ENCODE measurements around the gene LCT. TPM values are rescaled to one million over a fixed set of nuclear protein-coding genes. Genes with fewer than 3 reads are reported as not detected.

The LCT gene
- total and polyA plus RNA-seq, 2 of the 4 experiments (the other 2 are of a cell fraction), result under 0.01 TPM; not detected in 1

GRCh38 chr2:135829378-135830135, 7.4 kb downstream of the LCT start:
- DNase-seq, result no peak
- Histone ChIP-seq H2BK15ac (ENCODE audit: low read depth, low read length) (no peak overlapping the region), H4K20me1 (ENCODE audit: insufficient read depth, low read length) (no peaks in the 10 kb centered on the region), H3K9ac (ENCODE audit: low read depth, low read length) (no peak overlapping the region), H3K4me2 (ENCODE audit: low read depth, low read length) (no peak overlapping the region), H2BK5ac (ENCODE audit: low read depth, low read length, poor library complexity, severe bottlenecking) (no peak overlapping the region), H3K36me3 (ENCODE audit: control insufficient read depth, insufficient read depth, low read length) (no peaks in the 10 kb centered on the region), H3K18ac (ENCODE audit: low read depth, low read length) (no peak overlapping the region), H3K27ac (ENCODE audit: insufficient read depth, low read length) (no peak overlapping the region), H3K4ac (ENCODE audit: low read depth, low read length) (no peak overlapping the region), H3K27me3 (ENCODE audit: control insufficient read depth, insufficient read depth, low read length) (peaks cover 4% of the 10 kb centered on the region; the same call in 1 of the 2 replicates), H2BK20ac (ENCODE audit: low read depth, low read length) (no peak overlapping the region), H3K23ac (ENCODE audit: low read depth, low read length) (no peak overlapping the region; the same call in 1 of the 2 replicates), H3K56ac (ENCODE audit: extremely low read depth, insufficient read depth, low read length) (no peak overlapping the region), H3K14ac (replicated peaks; ENCODE audit: low read depth, low read length) (no peak overlapping the region), H2AK5ac (ENCODE audit: low read depth, low read length) (no peak overlapping the region), H2AK9ac (replicated peaks; ENCODE audit: low read depth, low read length, poor library complexity) (no peak overlapping the region), H3K9me1 (ENCODE audit: insufficient read depth, low read length) (no peaks in the 10 kb centered on the region), H4K91ac (ENCODE audit: insufficient read depth, low read depth, low read length) (no peak overlapping the region), H4K8ac (ENCODE audit: low read depth in 2 of 2, low read length in 2 of 2) (no peak overlapping the region), H3K9me3 (ENCODE audit: control insufficient read depth, insufficient read depth, low read length) (no peaks in the 10 kb centered on the region), H4K5ac (ENCODE audit: low read depth, low read length) (no peak overlapping the region), H3K79me1 (ENCODE audit: low read depth in 1 of 2, low read length in 2 of 2) (no peaks in the 10 kb centered on the region), H2BK120ac (ENCODE audit: low read depth, low read length) (no peak overlapping the region), H3K4me1 (ENCODE audit: control insufficient read depth, insufficient read depth, low read length) (no peaks in the 10 kb centered on the region), H2AFZ (replicated peaks; ENCODE audit: low read length, poor library complexity) (no peak overlapping the region), H3K4me3 (ENCODE audit: insufficient read depth, low read depth, low read length) (no peak overlapping the region)
- ChIA-PET POLR2A (ENCODE audit: unreplicated experiment) (no interaction called here), CTCF (interaction anchor here (0.8 kb wide), 1 partner anchor 10 kb away, joined by 4 read pairs; no protein-coding TSS in a partner anchor)
- in situ Hi-C loops (cut with MboI; ENCODE audit: low sequenced_read_pairs), result no loop called here
- no peak for ATAC-seq (ENCODE audit: low read depth)
- BruUV-seq (replicated peaks), result no TSS peak
- TF ChIP-seq MAFK (IDR thresholded peaks at IDR 0.05; ENCODE audit: low read depth, low read length) (no peak), MXI1 (IDR thresholded peaks at IDR 0.05; ENCODE audit: borderline replicate concordance, low read depth, low read length) (no peak), CHD1 (IDR thresholded peaks at IDR 0.05; ENCODE audit: low read depth, low read length) (no peak), BHLHE40 (IDR thresholded peaks at IDR 0.05; ENCODE audit: low read depth, low read length) (no peak), POLR2A (IDR thresholded peaks at IDR 0.05; ENCODE audit: low read depth, low read length) (no peak), NFE2L2 (IDR thresholded peaks at IDR 0.05; ENCODE audit: low read depth, low read length) (no peak), FOS (IDR thresholded peaks at IDR 0.05; ENCODE audit: low read depth, low read length) (no peak), USF2 (IDR thresholded peaks at IDR 0.05; ENCODE audit: low read depth, low read length) (no peak), ELK1 (IDR thresholded peaks at IDR 0.05; ENCODE audit: borderline replicate concordance, low read depth, low read length) (no peak), CEBPB (IDR thresholded peaks at IDR 0.05; ENCODE audit: low read depth, low read length) (no peak), RCOR1 (IDR thresholded peaks at IDR 0.05; ENCODE audit: insufficient replicate concordance, low read length) (no peak), RAD21 (IDR thresholded peaks at IDR 0.05; ENCODE audit: low read length) (no peak)
- whole genome bisulfite sequencing, 2 experiments (ENCODE audit: extremely low coverage in 2 of 2, insufficient read length in 1 of 2), result no CpG with 5 or more reads among the region's 13 CpGs
- intact Hi-C loops (cut with micrococcal nuclease), result no loop called here
- dilution Hi-C loops (cut with HindIII; ENCODE audit: low sequenced_read_pairs, unreplicated experiment), result no loop called here

Data from IMR-90 (cell line).